HepG2 (cell line): ENCODE data around the gene TDRD9. TPM values are rescaled to one million over a fixed set of nuclear protein-coding genes. Genes with fewer than 3 reads are reported as not detected.

Experiments used
- ATAC-seq: fragments of 200-7000 bp; cut with Tn5 transposase; 3 replicates; pipeline ENCODE4 v1.9.1; 2020; ENCODE audit warnings: mild to moderate bottlenecking, moderate library complexity
- BruUV-seq: library from RNA; stranded (reverse); fragments of 400-500 nt; replicated peaks from 2 replicates; lab custom pipeline; 2021; lab: Mats Ljungman, UMichigan
- CTCF ChIA-PET: fragments of 300-600 bp; formaldehyde crosslinking; extraction: SDS; loops from one replicate; lab custom pipeline; 2021; ENCODE audit warnings: low total read pairs, inconsistent platforms, low intra/inter-chr PET ratio; lab: Yijun Ruan, JAX
- POLR2A ChIA-PET: fragments of 350-600 bp; sonication (Branson Sonifier 250); formaldehyde crosslinking; loops from one replicate; lab custom pipeline; 2020; ENCODE audit warnings: antibody characterized with exemption, inconsistent platforms; lab: Yijun Ruan, JAX
- DNase-seq: peaks from one replicate; pipeline ENCODE4 v3.0.0-alpha.2; 2015; ENCODE audit warnings: low spot score
- FAIRE-seq: peaks from 3 replicates; lab custom pipeline; 2011; peaks lifted over from hg19 to GRCh38; lab: Jason Lieb, UNC
- H2AFZ ChIP-seq: one replicate; pipeline ENCODE4 v1.6.1; 2011; ENCODE audit warnings: low read length, inconsistent platforms
- H3K27ac ChIP-seq: fragments of 300-600 bp; 3 replicates; pipeline ENCODE4 v1.8.0; 2011; ENCODE audit warnings: mixed run types, mild to moderate bottlenecking, mixed read lengths, low read length, inconsistent platforms; ENCODE audit not compliant: insufficient read depth; ENCODE audit errors: extremely low read length
- H3K27me3 ChIP-seq, 2 experiments: fragments of 200-600 bp in 1 of 2; 2 replicates in 1 of 2; 3 replicates in 1 of 2; pipeline versions ENCODE4 v1.6.0 to v1.8.0; 2011; ENCODE audit warnings: low read length in 2 of 2, mild to moderate bottlenecking in 2 of 2, moderate library complexity in 2 of 2, inconsistent platforms in 1 of 2; ENCODE audit not compliant: insufficient read depth in 2 of 2, control insufficient read depth in 1 of 2
- H3K36me3 ChIP-seq, 2 experiments: fragments of 200-600 bp in 1 of 2; replicated peaks in 1 of 2; 2 replicates in 1 of 2; 3 replicates in 1 of 2; pipeline versions ENCODE4 v1.5.1 to v1.8.0; 2011; ENCODE audit warnings: low read length in 2 of 2, inconsistent platforms in 1 of 2; ENCODE audit not compliant: insufficient read depth in 2 of 2, control insufficient read depth in 1 of 2
- H3K4me1 ChIP-seq: 2 replicates; pipeline ENCODE4 v1.5.1; 2012; ENCODE audit warnings: low read length, inconsistent platforms; ENCODE audit not compliant: insufficient read depth
- H3K4me2 ChIP-seq: 2 replicates; pipeline ENCODE4 v1.6.0; 2011; ENCODE audit warnings: low read depth, low read length, inconsistent platforms
- H3K4me3 ChIP-seq, 3 experiments: fragments of 200-600 bp in 1 of 3; sonication (generic), shearing (Covaris generic) in 1 of 3; replicated peaks in 1 of 3; 2 replicates each; pipeline ENCODE4 v1.5.1; 2011 to 2016; ENCODE audit warnings: low read length in 3 of 3, inconsistent platforms in 2 of 3, low read depth in 2 of 3, mild to moderate bottlenecking in 2 of 3, control low read depth in 1 of 3, mixed read lengths in 1 of 3; ENCODE audit not compliant: insufficient read depth in 1 of 3
- H3K79me2 ChIP-seq: one replicate; pipeline ENCODE4 v1.6.1; 2011; ENCODE audit warnings: low read length, inconsistent platforms; ENCODE audit not compliant: insufficient read depth
- H3K9ac ChIP-seq: 2 replicates; pipeline ENCODE4 v1.6.0; 2011; ENCODE audit warnings: mild to moderate bottlenecking, low read depth, low read length, inconsistent platforms; ENCODE audit not compliant: insufficient read depth
- H3K9me3 ChIP-seq: 2 replicates; pipeline ENCODE4 v1.5.1; 2012; ENCODE audit warnings: mild to moderate bottlenecking, low read length
- H4K20me1 ChIP-seq: 2 replicates; pipeline ENCODE4 v1.6.0; 2011; ENCODE audit warnings: inconsistent platforms, mild to moderate bottlenecking, low read length, moderate library complexity; ENCODE audit not compliant: insufficient read depth
- CAMTA2 ChIP-seq: sonication (generic); formaldehyde crosslinking; IDR thresholded peaks from 2 replicates; pipeline ENCODE4 v1.4.0; 2020; ENCODE audit warnings: mild to moderate bottlenecking, missing genetic modification reagents, borderline replicate concordance
- FIP1L1 ChIP-seq: fragments of 200-400 bp; formaldehyde crosslinking; IDR thresholded peaks from 2 replicates; pipeline ENCODE4 v1.6.1; 2018; ENCODE audit warnings: low read depth, mild to moderate bottlenecking, low read length, moderate library complexity, borderline replicate concordance; ENCODE audit not compliant: insufficient read depth
- GLI4 ChIP-seq: sonication (generic); formaldehyde crosslinking; IDR thresholded peaks from 2 replicates; pipeline ENCODE4 v1.5.1; 2020; ENCODE audit warnings: missing genetic modification reagents, mild to moderate bottlenecking, moderate library complexity, borderline replicate concordance
- NR3C1 ChIP-seq: sonication (generic); formaldehyde crosslinking; IDR thresholded peaks from 2 replicates; pipeline ENCODE4 v1.4.0; 2020; ENCODE audit warnings: missing genetic modification reagents
- SSRP1 ChIP-seq: IDR thresholded peaks from 2 replicates; pipeline ENCODE4 v1.6.1; 2016; ENCODE audit warnings: control low read depth
- ZFP36L2 ChIP-seq: sonication (generic); formaldehyde crosslinking; IDR thresholded peaks from 2 replicates; pipeline ENCODE4 v1.4.0; 2020; ENCODE audit warnings: missing genetic modification reagents
- ZFY ChIP-seq: sonication (generic); formaldehyde crosslinking; IDR thresholded peaks from 2 replicates; pipeline ENCODE4 v1.4.0; 2020; ENCODE audit warnings: missing genetic modification reagents
- ZKSCAN1 ChIP-seq: fragments of 150-350 bp; IDR thresholded peaks from 2 replicates; pipeline ENCODE4 v1.6.1; 2014; ENCODE audit warnings: low read length
- ZNF160 ChIP-seq: sonication (generic); formaldehyde crosslinking; IDR thresholded peaks from 2 replicates; pipeline ENCODE4 v1.8.0; 2022; ENCODE audit warnings: mild to moderate bottlenecking, inconsistent platforms, missing genetic modification reagents
- ZNF282 ChIP-seq: fragments of 450-650 bp; IDR thresholded peaks from 2 replicates; pipeline ENCODE4 v1.6.1; 2018; ENCODE audit not compliant: partially characterized antibody
- ZNF335 ChIP-seq: sonication (generic); formaldehyde crosslinking; IDR thresholded peaks from 2 replicates; pipeline ENCODE4 v1.4.0; 2020; ENCODE audit warnings: missing genetic modification reagents
- WGBS: methylation state at CpG from one replicate; pipeline ENCODE4 v1.1.6; 2017; ENCODE audit warnings: low lambda C conversion rate; 5-methylcytosine and 5-hydroxymethylcytosine counted together
- in situ Hi-C: cut with HindIII; loops from 2 replicates; pipeline ENCODE4 v1.10.0; 2017; ENCODE audit warnings: low pct_unique_long_range_greater_than_20kb; ENCODE audit not compliant: extremely low pct_ligation_motif_present
- intact Hi-C: fragments of 100-400 bp; cut with micrococcal nuclease; formaldehyde crosslinking; loops from one replicate; pipeline ENCODE4 v1.10.0; 2022; ENCODE audit not compliant: unreplicated experiment
- polyA plus RNA-seq, 8 experiments: library from polyadenylated mRNA; depleted of rRNA in 3 of 8; stranded (reverse) in 7 of 8; unstranded in 1 of 8; fragments of >200 nt; fragmentation: Illumina TruSeq in 4 of 8; extraction: Trizol in 4 of 8; gene quantifications; 2 replicates each; pipeline versions ENCODE4 v1.2.1 to v1.2.3, GENCODE V29; 2011 to 2016; ENCODE audit warnings: low read depth in 4 of 8, missing spikeins in 1 of 8, mixed read lengths in 1 of 8; ENCODE audit not compliant: insufficient read depth in 1 of 8
- total RNA-seq, 5 experiments: library from RNA; depleted of rRNA; stranded (reverse); fragments of >200 nt; fragmentation: Illumina TruSeq; extraction: Trizol; gene quantifications; 2 replicates each; pipeline ENCODE4 v1.2.3, GENCODE V29; 2016; ENCODE audit warnings: low read depth in 1 of 5
- TF ChIP-seq, protein P1 (sequence below): sonication (generic); formaldehyde crosslinking; IDR thresholded peaks from 2 replicates; pipeline ENCODE4 v1.4.0; 2020; ENCODE audit warnings: mild to moderate bottlenecking, missing genetic modification reagents
- TF ChIP-seq, protein P2 (sequence below): sonication (generic); formaldehyde crosslinking; IDR thresholded peaks from 2 replicates; pipeline ENCODE4 v1.9.0; 2022; ENCODE audit warnings: missing genetic modification reagents, mild to moderate bottlenecking, borderline replicate concordance
- TF ChIP-seq, protein P3 (sequence below): sonication (generic); formaldehyde crosslinking; IDR thresholded peaks from 2 replicates; pipeline ENCODE4 v1.5.0; 2020; ENCODE audit warnings: missing genetic modification reagents
- TF ChIP-seq, protein P4 (sequence below): sonication (generic); formaldehyde crosslinking; IDR thresholded peaks from 2 replicates; pipeline ENCODE4 v1.4.0; 2020; ENCODE audit warnings: missing genetic modification reagents, borderline replicate concordance
- TF ChIP-seq, protein P5 (sequence below): fragments of 450-650 bp; IDR thresholded peaks from 2 replicates; pipeline ENCODE4 v1.6.1; 2017

The TDRD9 gene
- total and polyA plus RNA-seq, 2 of the 13 experiments (the other 11 are each of a cell fraction or from before 2014, with no cell fraction given) = not detected

DNA sequence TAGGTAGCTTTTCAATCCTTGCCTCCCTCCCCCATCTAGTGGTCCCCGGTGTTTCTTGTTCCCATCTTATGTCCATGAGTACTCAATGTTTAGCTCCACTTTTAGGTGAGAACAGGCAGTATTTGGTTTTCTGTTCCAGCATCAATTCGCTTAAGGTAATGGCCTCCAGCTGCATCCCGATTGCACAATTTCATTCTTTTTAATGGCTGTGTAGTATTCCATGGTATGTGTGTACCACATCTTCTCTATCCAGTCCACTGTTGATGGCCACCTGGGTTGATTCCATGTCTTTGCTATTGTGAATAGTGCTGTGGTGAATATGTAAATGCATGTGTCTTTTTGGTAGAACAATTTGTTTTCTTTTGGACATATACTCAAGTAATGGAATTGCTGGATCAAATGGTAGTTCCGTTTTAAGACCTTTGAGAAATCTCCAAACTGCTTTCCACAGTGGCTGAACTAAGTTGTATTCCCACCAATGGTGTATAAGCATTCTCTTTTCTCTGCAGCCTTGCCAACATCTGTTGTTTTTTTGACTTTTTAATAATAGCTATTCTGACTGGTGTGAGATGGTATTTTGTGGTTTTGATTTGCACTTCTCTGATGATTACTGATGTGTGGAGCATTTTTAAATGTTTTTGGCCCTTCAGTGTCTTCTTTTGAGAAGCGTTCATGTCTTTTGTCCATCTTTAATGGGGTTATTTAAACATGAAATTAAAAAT is 123.0 kb downstream of the TDRD9 start:
- intact Hi-C loops = no loop called here
- TF ChIP-seq CAMTA2 (CRISPR knock-in tag) (no peak), NR3C1 (CRISPR knock-in tag) (no peak), ZNF160 (CRISPR knock-in tag) (no peak), ZNF282 (no peak), GLI4 (no peak), ZFY (no peak), ZNF335 (CRISPR knock-in tag) (no peak), ZKSCAN1 (no peak), SSRP1 (CRISPR knock-in tag) (no peak), ZFP36L2 (CRISPR knock-in tag) (no peak), FIP1L1 (no peak)
- TF ChIP-seq, protein P1, sequence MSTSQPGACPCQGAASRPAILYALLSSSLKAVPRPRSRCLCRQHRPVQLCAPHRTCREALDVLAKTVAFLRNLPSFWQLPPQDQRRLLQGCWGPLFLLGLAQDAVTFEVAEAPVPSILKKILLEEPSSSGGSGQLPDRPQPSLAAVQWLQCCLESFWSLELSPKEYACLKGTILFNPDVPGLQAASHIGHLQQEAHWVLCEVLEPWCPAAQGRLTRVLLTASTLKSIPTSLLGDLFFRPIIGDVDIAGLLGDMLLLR (CRISPR knock-in tag) = no peak
- TF ChIP-seq, protein P2, sequence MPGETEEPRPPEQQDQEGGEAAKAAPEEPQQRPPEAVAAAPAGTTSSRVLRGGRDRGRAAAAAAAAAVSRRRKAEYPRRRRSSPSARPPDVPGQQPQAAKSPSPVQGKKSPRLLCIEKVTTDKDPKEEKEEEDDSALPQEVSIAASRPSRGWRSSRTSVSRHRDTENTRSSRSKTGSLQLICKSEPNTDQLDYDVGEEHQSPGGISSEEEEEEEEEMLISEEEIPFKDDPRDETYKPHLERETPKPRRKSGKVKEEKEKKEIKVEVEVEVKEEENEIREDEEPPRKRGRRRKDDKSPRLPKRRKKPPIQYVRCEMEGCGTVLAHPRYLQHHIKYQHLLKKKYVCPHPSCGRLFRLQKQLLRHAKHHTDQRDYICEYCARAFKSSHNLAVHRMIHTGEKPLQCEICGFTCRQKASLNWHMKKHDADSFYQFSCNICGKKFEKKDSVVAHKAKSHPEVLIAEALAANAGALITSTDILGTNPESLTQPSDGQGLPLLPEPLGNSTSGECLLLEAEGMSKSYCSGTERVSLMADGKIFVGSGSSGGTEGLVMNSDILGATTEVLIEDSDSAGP (CRISPR knock-in tag) = no peak
- TF ChIP-seq, protein P3, sequence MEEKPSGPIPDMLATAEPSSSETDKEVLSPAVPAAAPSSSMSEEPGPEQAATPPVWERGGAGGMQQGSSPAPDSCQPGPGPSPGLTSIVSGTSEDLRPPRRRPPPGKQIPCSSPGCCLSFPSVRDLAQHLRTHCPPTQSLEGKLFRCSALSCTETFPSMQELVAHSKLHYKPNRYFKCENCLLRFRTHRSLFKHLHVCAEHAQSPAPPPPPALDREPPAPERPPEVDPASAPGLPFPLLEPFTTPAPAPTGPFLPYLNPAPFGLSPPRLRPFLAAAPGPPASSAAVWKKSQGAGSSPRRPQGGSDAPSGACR (CRISPR knock-in tag) = no peak
- TF ChIP-seq, protein P4, sequence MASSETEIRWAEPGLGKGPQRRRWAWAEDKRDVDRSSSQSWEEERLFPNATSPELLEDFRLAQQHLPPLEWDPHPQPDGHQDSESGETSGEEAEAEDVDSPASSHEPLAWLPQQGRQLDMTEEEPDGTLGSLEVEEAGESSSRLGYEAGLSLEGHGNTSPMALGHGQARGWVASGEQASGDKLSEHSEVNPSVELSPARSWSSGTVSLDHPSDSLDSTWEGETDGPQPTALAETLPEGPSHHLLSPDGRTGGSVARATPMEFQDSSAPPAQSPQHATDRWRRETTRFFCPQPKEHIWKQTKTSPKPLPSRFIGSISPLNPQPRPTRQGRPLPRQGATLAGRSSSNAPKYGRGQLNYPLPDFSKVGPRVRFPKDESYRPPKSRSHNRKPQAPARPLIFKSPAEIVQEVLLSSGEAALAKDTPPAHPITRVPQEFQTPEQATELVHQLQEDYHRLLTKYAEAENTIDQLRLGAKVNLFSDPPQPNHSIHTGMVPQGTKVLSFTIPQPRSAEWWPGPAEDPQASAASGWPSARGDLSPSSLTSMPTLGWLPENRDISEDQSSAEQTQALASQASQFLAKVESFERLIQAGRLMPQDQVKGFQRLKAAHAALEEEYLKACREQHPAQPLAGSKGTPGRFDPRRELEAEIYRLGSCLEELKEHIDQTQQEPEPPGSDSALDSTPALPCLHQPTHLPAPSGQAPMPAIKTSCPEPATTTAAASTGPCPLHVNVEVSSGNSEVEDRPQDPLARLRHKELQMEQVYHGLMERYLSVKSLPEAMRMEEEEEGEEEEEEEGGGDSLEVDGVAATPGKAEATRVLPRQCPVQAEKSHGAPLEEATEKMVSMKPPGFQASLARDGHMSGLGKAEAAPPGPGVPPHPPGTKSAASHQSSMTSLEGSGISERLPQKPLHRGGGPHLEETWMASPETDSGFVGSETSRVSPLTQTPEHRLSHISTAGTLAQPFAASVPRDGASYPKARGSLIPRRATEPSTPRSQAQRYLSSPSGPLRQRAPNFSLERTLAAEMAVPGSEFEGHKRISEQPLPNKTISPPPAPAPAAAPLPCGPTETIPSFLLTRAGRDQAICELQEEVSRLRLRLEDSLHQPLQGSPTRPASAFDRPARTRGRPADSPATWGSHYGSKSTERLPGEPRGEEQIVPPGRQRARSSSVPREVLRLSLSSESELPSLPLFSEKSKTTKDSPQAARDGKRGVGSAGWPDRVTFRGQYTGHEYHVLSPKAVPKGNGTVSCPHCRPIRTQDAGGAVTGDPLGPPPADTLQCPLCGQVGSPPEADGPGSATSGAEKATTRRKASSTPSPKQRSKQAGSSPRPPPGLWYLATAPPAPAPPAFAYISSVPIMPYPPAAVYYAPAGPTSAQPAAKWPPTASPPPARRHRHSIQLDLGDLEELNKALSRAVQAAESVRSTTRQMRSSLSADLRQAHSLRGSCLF (CRISPR knock-in tag) = no peak
- TF ChIP-seq, protein P5, sequence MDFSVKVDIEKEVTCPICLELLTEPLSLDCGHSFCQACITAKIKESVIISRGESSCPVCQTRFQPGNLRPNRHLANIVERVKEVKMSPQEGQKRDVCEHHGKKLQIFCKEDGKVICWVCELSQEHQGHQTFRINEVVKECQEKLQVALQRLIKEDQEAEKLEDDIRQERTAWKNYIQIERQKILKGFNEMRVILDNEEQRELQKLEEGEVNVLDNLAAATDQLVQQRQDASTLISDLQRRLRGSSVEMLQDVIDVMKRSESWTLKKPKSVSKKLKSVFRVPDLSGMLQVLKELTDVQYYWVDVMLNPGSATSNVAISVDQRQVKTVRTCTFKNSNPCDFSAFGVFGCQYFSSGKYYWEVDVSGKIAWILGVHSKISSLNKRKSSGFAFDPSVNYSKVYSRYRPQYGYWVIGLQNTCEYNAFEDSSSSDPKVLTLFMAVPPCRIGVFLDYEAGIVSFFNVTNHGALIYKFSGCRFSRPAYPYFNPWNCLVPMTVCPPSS = no peak

More for the DNA sequence above, 123.0 kb downstream of the TDRD9 start:
- no peaks in the 10 kb centered on the region for H3K9me3 ChIP-seq
- no peak overlapping the region for H3K4me2 ChIP-seq
- WGBS = 16% methylated on average over 5 of the region's 5 CpGs
- no peaks in the 10 kb centered on the region for H4K20me1 ChIP-seq
- FAIRE-seq (no peak), DNase-seq (no peak), ATAC-seq (no peak)
- H3K79me2 ChIP-seq = no peaks in the 10 kb centered on the region
- H2AFZ ChIP-seq = no peak overlapping the region
- no peak overlapping the region for H3K9ac ChIP-seq
- in situ Hi-C loops = no loop called here
- H3K36me3 ChIP-seq = no peaks in the 10 kb centered on the region
- peaks cover 7 to 44% of the 10 kb centered on the region in 2 experiments; a peak in 4 of 5 replicates for H3K27me3 ChIP-seq
- BruUV-seq = no TSS peak
- no peak overlapping the region for H3K4me3 ChIP-seq
- ChIA-PET CTCF (no interaction called here), POLR2A (no interaction called here)
- no peaks in the 10 kb centered on the region for H3K4me1 ChIP-seq
- H3K27ac ChIP-seq = no peak overlapping the region
